ENCODE results near the gene NPC1. TPM values are rescaled to one million over a fixed set of nuclear protein-coding genes. Genes with fewer than 3 reads are reported as not detected.

NPC1 gene
- total RNA-seq, result 36.5 and 40.1 TPM in 2 replicates
- long read RNA-seq, full-length matches to known transcripts, result 16 of 68 reads
- long read RNA-seq, partial matches to known transcripts, result 25 of 68 reads
- long read RNA-seq, other reads (novel, unspliced or antisense), result 27 of 68 reads

DNA sequence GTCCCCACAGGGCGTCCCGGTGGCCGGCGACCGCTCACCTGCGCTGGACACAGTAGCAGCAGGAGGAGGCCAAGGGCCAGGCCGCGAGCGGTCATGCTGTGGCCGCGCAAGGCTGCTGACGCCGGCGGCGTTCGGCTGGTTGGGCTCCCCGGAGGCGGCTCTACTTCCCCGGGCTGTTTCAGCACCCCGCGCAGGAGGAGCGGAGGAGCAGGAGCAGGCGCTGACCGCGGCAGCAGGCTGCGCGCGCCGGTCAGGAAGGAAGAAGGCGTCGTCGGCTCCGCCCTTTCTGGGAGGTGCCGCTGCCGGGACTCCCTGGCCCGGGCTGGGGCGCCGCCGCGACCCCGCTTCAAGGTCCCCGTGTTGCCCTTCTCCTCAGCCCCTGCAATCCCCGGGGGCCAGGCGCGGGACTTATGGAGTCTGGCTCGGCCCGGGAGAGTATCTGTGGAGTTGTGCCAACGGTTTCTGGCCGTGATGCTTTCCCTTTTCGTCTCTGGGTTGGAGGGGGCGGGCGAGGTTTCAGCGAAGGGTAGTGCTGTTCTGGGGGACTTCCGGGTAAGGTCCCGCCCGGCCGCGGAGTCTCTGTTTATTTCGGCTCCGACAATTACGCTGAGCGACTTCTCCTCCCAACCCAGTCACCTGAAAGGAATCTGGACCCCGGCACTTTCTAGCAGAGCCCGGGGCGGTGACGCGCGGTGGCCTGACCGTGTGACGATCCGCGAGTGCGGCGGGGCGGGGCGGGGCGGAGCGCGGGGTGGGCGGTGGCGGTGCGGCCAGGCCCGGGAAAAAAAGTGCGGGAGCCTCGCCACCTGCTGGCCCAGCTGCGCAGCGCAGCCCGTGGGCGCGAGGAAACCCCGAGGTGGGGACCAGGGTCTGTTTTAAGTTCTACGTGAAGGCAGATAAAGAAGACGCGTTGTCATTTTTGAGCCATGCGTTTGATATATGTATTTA, at the start of gene NPC1:
Gene NPC1 (minus strand): TSS at position 258 of the 948 bp plus-strand sequence. CDS start 163 bp downstream, at position 95.
- TF ChIP-seq, protein P1, sequence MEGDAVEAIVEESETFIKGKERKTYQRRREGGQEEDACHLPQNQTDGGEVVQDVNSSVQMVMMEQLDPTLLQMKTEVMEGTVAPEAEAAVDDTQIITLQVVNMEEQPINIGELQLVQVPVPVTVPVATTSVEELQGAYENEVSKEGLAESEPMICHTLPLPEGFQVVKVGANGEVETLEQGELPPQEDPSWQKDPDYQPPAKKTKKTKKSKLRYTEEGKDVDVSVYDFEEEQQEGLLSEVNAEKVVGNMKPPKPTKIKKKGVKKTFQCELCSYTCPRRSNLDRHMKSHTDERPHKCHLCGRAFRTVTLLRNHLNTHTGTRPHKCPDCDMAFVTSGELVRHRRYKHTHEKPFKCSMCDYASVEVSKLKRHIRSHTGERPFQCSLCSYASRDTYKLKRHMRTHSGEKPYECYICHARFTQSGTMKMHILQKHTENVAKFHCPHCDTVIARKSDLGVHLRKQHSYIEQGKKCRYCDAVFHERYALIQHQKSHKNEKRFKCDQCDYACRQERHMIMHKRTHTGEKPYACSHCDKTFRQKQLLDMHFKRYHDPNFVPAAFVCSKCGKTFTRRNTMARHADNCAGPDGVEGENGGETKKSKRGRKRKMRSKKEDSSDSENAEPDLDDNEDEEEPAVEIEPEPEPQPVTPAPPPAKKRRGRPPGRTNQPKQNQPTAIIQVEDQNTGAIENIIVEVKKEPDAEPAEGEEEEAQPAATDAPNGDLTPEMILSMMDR (IDR thresholded peaks at IDR 0.05), result peak; percentile 97
- Mint-ChIP-seq H3K27me3 (ENCODE audit: unreplicated experiment) (no peaks in the 10 kb centered on the region), H3K36me3 (ENCODE audit: unreplicated experiment) (no peaks in the 10 kb centered on the region), H3K4me1 (ENCODE audit: unreplicated experiment) (peaks cover 20% of the 10 kb centered on the region), H3K27ac (ENCODE audit: unreplicated experiment) (peak within 1 kb of the TSS; percentile 95), H3K4me3 (ENCODE audit: unreplicated experiment) (peak within 1 kb of the TSS; percentile 93), H3K9me3 (ENCODE audit: unreplicated experiment) (no peaks in the 10 kb centered on the region)
- DNase-seq (ENCODE audit: extremely low spot score, unreplicated experiment), result peak; percentile 98

DNA sequence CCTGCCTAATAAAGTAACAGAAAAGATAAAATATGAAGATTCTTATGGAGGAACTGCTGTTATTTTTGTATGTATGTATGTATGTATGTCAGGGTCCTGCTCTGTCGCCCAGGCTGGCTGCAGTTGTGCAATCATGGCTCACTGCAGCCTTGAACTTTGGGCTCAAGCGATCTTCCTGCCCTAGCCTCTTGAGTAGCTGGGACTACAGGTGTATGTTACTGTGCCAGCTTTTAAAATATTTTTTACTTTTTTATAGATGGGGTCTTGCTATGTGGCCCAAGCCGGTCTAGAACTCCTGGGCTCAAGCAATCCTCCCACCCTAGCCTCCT, 49.7 kb upstream of the NPC1 start:
- peaks cover 6% of the 10 kb centered on the region for H3K4me1 Mint-ChIP-seq (ENCODE audit: unreplicated experiment)
- no peak for DNase-seq (ENCODE audit: extremely low spot score, unreplicated experiment)
- no peaks in the 10 kb centered on the region for H3K36me3 Mint-ChIP-seq (ENCODE audit: unreplicated experiment)
- TF ChIP-seq, protein P1 (IDR thresholded peaks at IDR 0.05), result no peak
- no peak overlapping the region for H3K4me3 Mint-ChIP-seq (ENCODE audit: unreplicated experiment)
- H3K9me3 Mint-ChIP-seq (ENCODE audit: unreplicated experiment), result no peaks in the 10 kb centered on the region
- H3K27me3 Mint-ChIP-seq (ENCODE audit: unreplicated experiment), result peaks cover 46% of the 10 kb centered on the region
- H3K27ac Mint-ChIP-seq (ENCODE audit: unreplicated experiment), result no peak overlapping the region

- Mint-ChIP-seq H3K36me3 (ENCODE audit: unreplicated experiment) (no peaks in the 10 kb centered on the region), H3K27me3 (ENCODE audit: unreplicated experiment) (peaks cover 46% of the 10 kb centered on the region), H3K4me3 (ENCODE audit: unreplicated experiment) (no peak overlapping the region), H3K9me3 (ENCODE audit: unreplicated experiment) (no peaks in the 10 kb centered on the region), H3K4me1 (ENCODE audit: unreplicated experiment) (peaks cover 6% of the 10 kb centered on the region), H3K27ac (ENCODE audit: unreplicated experiment) (no peak overlapping the region)
- TF ChIP-seq, protein P1 (IDR thresholded peaks at IDR 0.05), result no peak
- no peak for DNase-seq (ENCODE audit: extremely low spot score, unreplicated experiment)
Measured at GRCh38 chr18:23635283-23636070, 49.2 kb upstream of the NPC1 start.

GRCh38 chr18:23634692-23635091, 48.4 kb upstream of the NPC1 start:
- peaks cover 6% of the 10 kb centered on the region for H3K4me1 Mint-ChIP-seq (ENCODE audit: unreplicated experiment)
- peaks cover 39% of the 10 kb centered on the region for H3K27me3 Mint-ChIP-seq (ENCODE audit: unreplicated experiment)
- DNase-seq (ENCODE audit: extremely low spot score, unreplicated experiment), result no peak
- H3K36me3 Mint-ChIP-seq (ENCODE audit: unreplicated experiment), result no peaks in the 10 kb centered on the region
- H3K9me3 Mint-ChIP-seq (ENCODE audit: unreplicated experiment), result no peaks in the 10 kb centered on the region
- TF ChIP-seq, protein P1 (IDR thresholded peaks at IDR 0.05), result no peak
- H3K27ac Mint-ChIP-seq (ENCODE audit: unreplicated experiment), result no peak overlapping the region
- H3K4me3 Mint-ChIP-seq (ENCODE audit: unreplicated experiment), result no peak overlapping the region

Data from osteocyte (in vitro differentiated cells).